Activated CD8-positive, alpha-beta memory T cell treated with anti-CD3 and anti-CD28 coated beads, Interleukin-2, amount 10 ng/mL, durations not matched to agents 7 days and 5 days (primary cell): ENCODE measurements around the gene FBRSL1. TPM values are rescaled to one million over a fixed set of nuclear protein-coding genes. Genes with fewer than 3 reads are reported as not detected.
"Not testable (repeated sequence)": the region's sequence is repeated elsewhere in the genome, so short reads cannot be mapped to it uniquely, and the experiment has no call there.

Experiments used
- ATAC-seq: fragments of 150-1000 bp; cut with Tn5 transposase; one replicate; pipeline ENCODE4 v1.10.0; 2021; ENCODE audit warnings: moderate library complexity
- CTCF ChIA-PET: fragments of 350-600 bp; sonication (Branson Sonifier 250); formaldehyde crosslinking; loops from one replicate; lab custom pipeline; 2021; ENCODE audit warnings: antibody characterized with exemption; lab: Charles Lee
- DNase-seq: peaks from one replicate; pipeline ENCODE4 v3.0.0-alpha.2; 2020
- H3K27ac Mint-ChIP-seq: one replicate; pipeline ENCODE4 v1.8.0; 2021; ENCODE audit warnings: mild to moderate bottlenecking, mixed read lengths
- H3K27me3 Mint-ChIP-seq: one replicate; pipeline ENCODE4 v1.8.0; 2021; ENCODE audit warnings: mixed read lengths
- H3K36me3 Mint-ChIP-seq: one replicate; pipeline ENCODE4 v1.8.0; 2021; ENCODE audit warnings: mild to moderate bottlenecking, mixed read lengths
- H3K4me1 Mint-ChIP-seq: one replicate; pipeline ENCODE4 v1.8.0; 2021; ENCODE audit warnings: mixed read lengths
- H3K4me3 Mint-ChIP-seq: one replicate; pipeline ENCODE4 v1.8.0; 2021; ENCODE audit warnings: mild to moderate bottlenecking, moderate library complexity, mixed read lengths
- H3K9me3 Mint-ChIP-seq: one replicate; pipeline ENCODE4 v1.8.0; 2022; ENCODE audit warnings: low read depth, mixed read lengths
- total RNA-seq, 2 experiments: library from RNA; stranded (reverse); gene quantifications; one replicate each; pipeline ENCODE4 v1.2.3, GENCODE V29; 2021

The FBRSL1 gene
- total RNA-seq, 2 experiments from 2014 or later = 48.1 to 48.6 TPM

GRCh38 chr12:132458441-132458840, 31.5 kb upstream of the FBRSL1 start:
- Mint-ChIP-seq H3K9me3 (peaks cover 11% of the 10 kb centered on the region), H3K27me3 (no peaks in the 10 kb centered on the region), H3K4me3 (no peak overlapping the region), H3K4me1 (peaks cover 9% of the 10 kb centered on the region), H3K36me3 (no peaks in the 10 kb centered on the region), H3K27ac (no peak overlapping the region)
- no peak for ATAC-seq
- CTCF ChIA-PET = no interaction called here
- DNase-seq = no peak

- H3K4me1 Mint-ChIP-seq = peaks cover 9% of the 10 kb centered on the region
- no peak for ATAC-seq
- CTCF ChIA-PET = interaction anchor here (2.0 kb wide), 1 partner anchor 58 kb away, joined by 4 read pairs; no protein-coding TSS in a partner anchor
These were observed 30.9 kb upstream of the FBRSL1 start for GRCh38 chr12:132458846-132459641.

GRCh38 chr12:132460571-132460970, 29.4 kb upstream of the FBRSL1 start:
- DNase-seq = no peak
- no peaks in the 10 kb centered on the region for H3K27me3 Mint-ChIP-seq
- CTCF ChIA-PET = interaction anchor here (0.8 to 2.3 kb wide), 7 partner anchors 10 to 154 kb away, joined by 3 to 11 read pairs (median 3); no protein-coding TSS in a partner anchor
- H3K36me3 Mint-ChIP-seq = no peaks in the 10 kb centered on the region
- no peak for ATAC-seq
- peaks cover 2% of the 10 kb centered on the region for H3K4me1 Mint-ChIP-seq
- peaks cover 7% of the 10 kb centered on the region for H3K9me3 Mint-ChIP-seq
- H3K4me3 Mint-ChIP-seq = no peak overlapping the region
- H3K27ac Mint-ChIP-seq = no peak overlapping the region

More at GRCh38 chr12:132458846-132459641, 30.9 kb upstream of the FBRSL1 start:
- Mint-ChIP-seq H3K4me3 (no peak overlapping the region), H3K27me3 (no peaks in the 10 kb centered on the region), H3K27ac (no peak overlapping the region), H3K36me3 (no peaks in the 10 kb centered on the region), H3K9me3 (peaks cover 11% of the 10 kb centered on the region)
- no peak for DNase-seq

GRCh38 chr12:132461526-132461925, 28.4 kb upstream of the FBRSL1 start:
- H3K27ac Mint-ChIP-seq = no peak overlapping the region
- no peak for ATAC-seq

GRCh38 chr12:132462788-132463187, 27.2 kb upstream of the FBRSL1 start:
- no peaks in the 10 kb centered on the region for H3K27me3 Mint-ChIP-seq
- CTCF ChIA-PET = interaction anchor here (1.3 to 1.7 kb wide), 2 partner anchors 45 to 49 kb away, joined by 3 read pairs; no protein-coding TSS in a partner anchor
- DNase-seq (no peak), ATAC-seq (no peak)
- H3K9me3 Mint-ChIP-seq = peaks cover 3% of the 10 kb centered on the region
- no peak overlapping the region for H3K4me3 Mint-ChIP-seq
- no peak overlapping the region for H3K27ac Mint-ChIP-seq
- H3K36me3 Mint-ChIP-seq = no peaks in the 10 kb centered on the region
- H3K4me1 Mint-ChIP-seq = no peaks in the 10 kb centered on the region

More at GRCh38 chr12:132461526-132461925, 28.4 kb upstream of the FBRSL1 start:
- Mint-ChIP-seq H3K27me3 (no peaks in the 10 kb centered on the region), H3K9me3 (peaks cover 3% of the 10 kb centered on the region), H3K36me3 (no peaks in the 10 kb centered on the region), H3K4me1 (no peaks in the 10 kb centered on the region), H3K4me3 (no peak overlapping the region)
- DNase-seq = no peak
- CTCF ChIA-PET = interaction anchor here (0.6 to 2.3 kb wide), 5 partner anchors 44 to 153 kb away, joined by 3 to 11 read pairs (median 3); no protein-coding TSS in a partner anchor

GRCh38 chr12:132463284-132463924, 26.5 kb upstream of the FBRSL1 start:
- H3K27me3 Mint-ChIP-seq, H3K36me3 Mint-ChIP-seq, H3K4me3 Mint-ChIP-seq, ATAC-seq, DNase-seq, H3K27ac Mint-ChIP-seq, H3K4me1 Mint-ChIP-seq, H3K9me3 Mint-ChIP-seq: not testable (repeated sequence)
- CTCF ChIA-PET = interaction anchor here (1.7 kb wide), 1 partner anchor 46 kb away, joined by 3 read pairs; no protein-coding TSS in a partner anchor

GRCh38 chr12:132464304-132464703, 25.6 kb upstream of the FBRSL1 start:
- H3K9me3 Mint-ChIP-seq, ATAC-seq, H3K36me3 Mint-ChIP-seq, H3K4me3 Mint-ChIP-seq, CTCF ChIA-PET, H3K4me1 Mint-ChIP-seq, H3K27me3 Mint-ChIP-seq, DNase-seq, H3K27ac Mint-ChIP-seq: not testable (repeated sequence)

GRCh38 chr12:132464820-132465219, 25.1 kb upstream of the FBRSL1 start:
- H3K4me1 Mint-ChIP-seq = peaks cover 10% of the 10 kb centered on the region
- no peaks in the 10 kb centered on the region for H3K36me3 Mint-ChIP-seq
- no peak overlapping the region for H3K27ac Mint-ChIP-seq
- peaks cover 3% of the 10 kb centered on the region for H3K9me3 Mint-ChIP-seq
- H3K27me3 Mint-ChIP-seq = peaks cover 12% of the 10 kb centered on the region
- CTCF ChIA-PET = no interaction called here
- DNase-seq (no peak), ATAC-seq (no peak)
- no peak overlapping the region for H3K4me3 Mint-ChIP-seq

GRCh38 chr12:132465269-132466190, 24.4 kb upstream of the FBRSL1 start:
- CTCF ChIA-PET = no interaction called here
- Mint-ChIP-seq H3K36me3 (no peaks in the 10 kb centered on the region), H3K27me3 (peaks cover 15% of the 10 kb centered on the region), H3K4me3 (no peak overlapping the region), H3K4me1 (peaks cover 11% of the 10 kb centered on the region), H3K27ac (no peak overlapping the region), H3K9me3 (peaks cover 3% of the 10 kb centered on the region)
- ATAC-seq (peak; percentile 27), DNase-seq (no peak)

- H3K27me3 Mint-ChIP-seq = peaks cover 15% of the 10 kb centered on the region
- no peak overlapping the region for H3K27ac Mint-ChIP-seq
- CTCF ChIA-PET = no interaction called here
- ATAC-seq (no peak), DNase-seq (no peak)
- H3K9me3 Mint-ChIP-seq = peaks cover 3% of the 10 kb centered on the region
- H3K36me3 Mint-ChIP-seq = no peaks in the 10 kb centered on the region
- no peak overlapping the region for H3K4me3 Mint-ChIP-seq
- H3K4me1 Mint-ChIP-seq = peaks cover 13% of the 10 kb centered on the region
These were observed 23.4 kb upstream of the FBRSL1 start for GRCh38 chr12:132466241-132467201.

GRCh38 chr12:132467511-132467910, 22.4 kb upstream of the FBRSL1 start:
- H3K4me3 Mint-ChIP-seq = no peak overlapping the region
- H3K27ac Mint-ChIP-seq = no peak overlapping the region
- peaks cover 18% of the 10 kb centered on the region for H3K4me1 Mint-ChIP-seq
- CTCF ChIA-PET = no interaction called here
- peaks cover 15% of the 10 kb centered on the region for H3K27me3 Mint-ChIP-seq
- H3K36me3 Mint-ChIP-seq = no peaks in the 10 kb centered on the region
- H3K9me3 Mint-ChIP-seq = no peaks in the 10 kb centered on the region
- DNase-seq (no peak), ATAC-seq (no peak)

- H3K9me3 Mint-ChIP-seq = no peaks in the 10 kb centered on the region
- H3K4me1 Mint-ChIP-seq = peaks cover 18% of the 10 kb centered on the region
- no peak overlapping the region for H3K27ac Mint-ChIP-seq
- no peak for DNase-seq
- H3K4me3 Mint-ChIP-seq = no peak overlapping the region
- peaks cover 15% of the 10 kb centered on the region for H3K27me3 Mint-ChIP-seq
- H3K36me3 Mint-ChIP-seq = no peaks in the 10 kb centered on the region
- CTCF ChIA-PET = no interaction called here
- ATAC-seq = no peak
These were observed 20.5 kb upstream of the FBRSL1 start for GRCh38 chr12:132469423-132469822.
